AG10803 (cell line): ENCODE results near the gene IFI27.

Experiments
- DNase-seq: peaks from one replicate; pipeline ENCODE4 v3.0.0; 2010; ENCODE audit warnings: low read depth
- H3K4me3 ChIP-seq: 2 replicates; pipeline ENCODE4 v1.5.1; 2011; ENCODE audit warnings: mild to moderate bottlenecking, low read length, control low read depth
- CTCF ChIP-seq: conservative IDR thresholded peaks from 2 replicates; pipeline ENCODE4 v1.5.1; 2011; ENCODE audit warnings: mild to moderate bottlenecking, low read length, control low read depth, inconsistent platforms

Gene IFI27

GRCh38 chr14:94113490-94113889 lies 3.0 kb downstream of the IFI27 start:
- no peak for DNase-seq
- no peak overlapping the region for H3K4me3 ChIP-seq
- no peak for TF ChIP-seq CTCF

- DNase-seq, result no peak
- TF ChIP-seq CTCF, result no peak
- no peak overlapping the region for H3K4me3 ChIP-seq
Observed at GRCh38 chr14:94113908-94114588, 3.5 kb downstream of the IFI27 start.

GRCh38 chr14:94114589-94115057 lies 4.1 kb downstream of the IFI27 start:
- no peak overlapping the region for H3K4me3 ChIP-seq
- DNase-seq, result no peak
- no peak for TF ChIP-seq CTCF

- TF ChIP-seq CTCF, result no peak
- no peak overlapping the region for H3K4me3 ChIP-seq
- DNase-seq, result peak; percentile 24
Observed at GRCh38 chr14:94115058-94115591, 4.6 kb downstream of the IFI27 start.

GRCh38 chr14:94115631-94116030 lies 5.1 kb downstream of the IFI27 start:
- DNase-seq, result no peak
- no peak overlapping the region for H3K4me3 ChIP-seq
- no peak for TF ChIP-seq CTCF

GRCh38 chr14:94116701-94117100 lies 6.2 kb downstream of the IFI27 start:
- TF ChIP-seq CTCF, result no peak
- no peak overlapping the region for H3K4me3 ChIP-seq
- DNase-seq, result no peak

GRCh38 chr14:94117856-94118255 lies 7.3 kb downstream of the IFI27 start:
- no peak for TF ChIP-seq CTCF
- DNase-seq, result no peak
- H3K4me3 ChIP-seq, result no peak overlapping the region
